PC-9 (cell line): ENCODE results near the gene IL12A.

ENCODE experiments used
- EZH2 ChIP-seq: fragments of 200-600 bp; sonication (generic); IDR thresholded peaks from 2 replicates; pipeline ENCODE4 v1.8.0; 2017; ENCODE audit warnings: antibody characterized with exemption, low read depth
- TF ChIP-seq, protein P1 (sequence below): fragments of 200-600 bp; sonication (generic); conservative IDR thresholded peaks from 2 replicates; pipeline ENCODE4 v1.6.1; 2017; ENCODE audit warnings: mixed run types, antibody characterized with exemption, mild to moderate bottlenecking, moderate library complexity

DNA sequence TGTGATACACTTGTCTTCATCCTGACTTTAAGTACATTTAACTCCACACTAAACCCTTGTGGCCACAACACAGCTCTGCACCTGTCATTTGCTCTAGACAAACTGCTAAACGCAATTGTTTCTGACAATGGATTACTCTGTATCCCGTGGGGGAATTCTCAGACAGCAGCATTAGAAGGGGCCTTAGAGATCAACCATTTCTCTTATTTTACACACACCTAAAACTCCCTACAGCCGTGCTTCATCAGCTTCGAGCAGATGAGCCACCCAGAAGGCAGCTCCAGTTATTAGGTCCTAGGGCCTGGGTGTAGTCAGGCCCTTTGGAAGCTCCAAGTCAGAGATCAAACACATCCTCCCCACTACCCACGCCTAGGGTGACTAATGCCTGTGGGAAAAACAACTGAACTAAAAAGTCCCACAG lies 1.3 kb upstream of the IL12A start:
- TF ChIP-seq, protein P1, sequence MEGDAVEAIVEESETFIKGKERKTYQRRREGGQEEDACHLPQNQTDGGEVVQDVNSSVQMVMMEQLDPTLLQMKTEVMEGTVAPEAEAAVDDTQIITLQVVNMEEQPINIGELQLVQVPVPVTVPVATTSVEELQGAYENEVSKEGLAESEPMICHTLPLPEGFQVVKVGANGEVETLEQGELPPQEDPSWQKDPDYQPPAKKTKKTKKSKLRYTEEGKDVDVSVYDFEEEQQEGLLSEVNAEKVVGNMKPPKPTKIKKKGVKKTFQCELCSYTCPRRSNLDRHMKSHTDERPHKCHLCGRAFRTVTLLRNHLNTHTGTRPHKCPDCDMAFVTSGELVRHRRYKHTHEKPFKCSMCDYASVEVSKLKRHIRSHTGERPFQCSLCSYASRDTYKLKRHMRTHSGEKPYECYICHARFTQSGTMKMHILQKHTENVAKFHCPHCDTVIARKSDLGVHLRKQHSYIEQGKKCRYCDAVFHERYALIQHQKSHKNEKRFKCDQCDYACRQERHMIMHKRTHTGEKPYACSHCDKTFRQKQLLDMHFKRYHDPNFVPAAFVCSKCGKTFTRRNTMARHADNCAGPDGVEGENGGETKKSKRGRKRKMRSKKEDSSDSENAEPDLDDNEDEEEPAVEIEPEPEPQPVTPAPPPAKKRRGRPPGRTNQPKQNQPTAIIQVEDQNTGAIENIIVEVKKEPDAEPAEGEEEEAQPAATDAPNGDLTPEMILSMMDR = peak; percentile 29; the same call in 1 of the 2 replicates
- no peak for TF ChIP-seq EZH2
